HL-60 (cell line): ENCODE data around the gene DENND1A.

ENCODE experiments used
- CTCF ChIP-seq: IDR thresholded peaks from one replicate; pipeline ENCODE4 v1.5.1; 2011; ENCODE audit warnings: low read length, control low read depth, inconsistent platforms; ENCODE audit not compliant: insufficient read depth
- GABPA ChIP-seq: IDR thresholded peaks from 2 replicates; pipeline ENCODE4 v1.6.1; 2012; ENCODE audit warnings: low read depth
- POLR2AphosphoS5 ChIP-seq: IDR thresholded peaks from 2 replicates; pipeline ENCODE4 v1.6.1; 2012; ENCODE audit warnings: low read depth
- TF ChIP-seq, protein P1 (sequence below): IDR thresholded peaks from 2 replicates; pipeline ENCODE4 v1.6.1; 2012; ENCODE audit warnings: low read depth; ENCODE audit not compliant: insufficient replicate concordance

DNA sequence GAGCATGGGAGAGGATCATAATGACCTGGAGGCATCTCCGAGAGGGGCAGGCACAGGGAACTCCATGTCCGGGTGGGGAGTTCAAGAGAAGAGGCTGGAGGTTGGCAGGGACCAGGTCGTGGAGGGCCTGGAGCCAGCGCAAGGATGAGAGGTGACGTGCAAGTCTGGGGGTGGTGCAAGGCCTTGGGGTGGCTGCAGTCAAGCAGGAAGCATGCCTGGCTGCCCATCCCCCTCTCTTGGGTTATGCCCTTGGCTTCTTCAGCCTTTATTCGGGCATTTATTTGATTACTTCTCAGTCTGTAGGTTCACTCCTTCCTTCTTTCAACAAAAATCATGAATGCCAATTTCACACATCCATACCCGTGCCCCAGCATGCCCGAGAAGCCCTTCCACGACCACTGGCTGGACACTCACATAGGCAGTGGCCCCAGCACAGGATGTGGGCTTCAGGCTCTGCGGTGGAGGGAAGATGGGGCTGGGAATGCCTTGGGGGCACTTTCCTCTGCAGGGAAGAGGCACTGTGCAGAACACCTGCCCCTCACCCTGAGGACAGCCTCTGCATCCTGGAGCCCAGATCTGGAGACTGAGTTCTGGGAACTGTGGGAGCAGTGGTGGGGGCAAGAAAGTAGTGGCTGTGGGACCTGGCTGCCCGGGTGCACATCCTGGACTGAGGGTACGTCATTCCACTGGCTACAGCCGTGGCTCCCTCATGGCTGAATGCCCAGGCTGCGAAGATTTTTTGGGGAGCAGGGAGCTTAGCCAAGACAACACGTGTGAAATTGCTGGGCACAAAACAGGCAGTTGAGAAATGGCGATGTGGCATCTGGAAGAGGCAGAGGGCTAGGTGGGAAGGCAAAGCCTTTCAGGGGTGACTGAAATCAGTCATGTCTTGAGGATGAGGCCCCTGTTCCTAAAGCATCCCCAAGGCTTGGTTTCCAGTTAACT lies 535.4 kb downstream of the DENND1A start:
- TF ChIP-seq CTCF, result no peak
- no peak for TF ChIP-seq POLR2AphosphoS5
- TF ChIP-seq, protein P1, sequence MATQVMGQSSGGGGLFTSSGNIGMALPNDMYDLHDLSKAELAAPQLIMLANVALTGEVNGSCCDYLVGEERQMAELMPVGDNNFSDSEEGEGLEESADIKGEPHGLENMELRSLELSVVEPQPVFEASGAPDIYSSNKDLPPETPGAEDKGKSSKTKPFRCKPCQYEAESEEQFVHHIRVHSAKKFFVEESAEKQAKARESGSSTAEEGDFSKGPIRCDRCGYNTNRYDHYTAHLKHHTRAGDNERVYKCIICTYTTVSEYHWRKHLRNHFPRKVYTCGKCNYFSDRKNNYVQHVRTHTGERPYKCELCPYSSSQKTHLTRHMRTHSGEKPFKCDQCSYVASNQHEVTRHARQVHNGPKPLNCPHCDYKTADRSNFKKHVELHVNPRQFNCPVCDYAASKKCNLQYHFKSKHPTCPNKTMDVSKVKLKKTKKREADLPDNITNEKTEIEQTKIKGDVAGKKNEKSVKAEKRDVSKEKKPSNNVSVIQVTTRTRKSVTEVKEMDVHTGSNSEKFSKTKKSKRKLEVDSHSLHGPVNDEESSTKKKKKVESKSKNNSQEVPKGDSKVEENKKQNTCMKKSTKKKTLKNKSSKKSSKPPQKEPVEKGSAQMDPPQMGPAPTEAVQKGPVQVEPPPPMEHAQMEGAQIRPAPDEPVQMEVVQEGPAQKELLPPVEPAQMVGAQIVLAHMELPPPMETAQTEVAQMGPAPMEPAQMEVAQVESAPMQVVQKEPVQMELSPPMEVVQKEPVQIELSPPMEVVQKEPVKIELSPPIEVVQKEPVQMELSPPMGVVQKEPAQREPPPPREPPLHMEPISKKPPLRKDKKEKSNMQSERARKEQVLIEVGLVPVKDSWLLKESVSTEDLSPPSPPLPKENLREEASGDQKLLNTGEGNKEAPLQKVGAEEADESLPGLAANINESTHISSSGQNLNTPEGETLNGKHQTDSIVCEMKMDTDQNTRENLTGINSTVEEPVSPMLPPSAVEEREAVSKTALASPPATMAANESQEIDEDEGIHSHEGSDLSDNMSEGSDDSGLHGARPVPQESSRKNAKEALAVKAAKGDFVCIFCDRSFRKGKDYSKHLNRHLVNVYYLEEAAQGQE, result no peak
- no peak for TF ChIP-seq GABPA
